Fibroblast of mammary gland (primary cell): ENCODE measurements around the gene PELO.

Source experiments
- DNase-seq: peaks from one replicate; pipeline ENCODE4 v3.0.0-alpha.2; 2010; ENCODE audit warnings: low read depth
- H3K4me3 ChIP-seq: 2 replicates; pipeline ENCODE4 v1.5.1; 2011; ENCODE audit warnings: low read depth, mild to moderate bottlenecking, low read length, moderate library complexity; ENCODE audit not compliant: control insufficient read depth
- TF ChIP-seq, protein P1 (sequence below): conservative IDR thresholded peaks from 2 replicates; pipeline ENCODE4 v1.5.1; 2011; ENCODE audit warnings: low read depth, low read length, inconsistent platforms; ENCODE audit not compliant: control insufficient read depth, insufficient read depth

The PELO gene

DNA sequence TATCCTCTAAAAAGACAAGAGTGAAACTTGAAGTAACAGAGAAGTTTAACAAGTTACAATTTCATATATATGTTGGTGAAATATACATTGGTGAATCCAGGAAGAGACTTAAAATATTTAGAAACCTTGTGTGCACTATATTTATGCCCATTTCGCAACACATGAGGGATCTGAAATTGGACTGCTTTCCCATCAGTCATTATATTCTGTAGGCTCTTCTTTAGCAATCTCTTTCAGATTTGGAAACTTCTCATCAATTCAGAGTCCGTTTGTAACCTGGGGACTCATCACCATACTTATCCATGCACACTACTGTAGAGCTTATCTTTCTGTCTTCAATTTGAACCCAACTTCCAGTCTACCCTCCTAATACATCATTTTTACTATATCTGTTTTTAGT lies 2.1 kb downstream of the PELO start:
- no peak for DNase-seq
- TF ChIP-seq, protein P1, sequence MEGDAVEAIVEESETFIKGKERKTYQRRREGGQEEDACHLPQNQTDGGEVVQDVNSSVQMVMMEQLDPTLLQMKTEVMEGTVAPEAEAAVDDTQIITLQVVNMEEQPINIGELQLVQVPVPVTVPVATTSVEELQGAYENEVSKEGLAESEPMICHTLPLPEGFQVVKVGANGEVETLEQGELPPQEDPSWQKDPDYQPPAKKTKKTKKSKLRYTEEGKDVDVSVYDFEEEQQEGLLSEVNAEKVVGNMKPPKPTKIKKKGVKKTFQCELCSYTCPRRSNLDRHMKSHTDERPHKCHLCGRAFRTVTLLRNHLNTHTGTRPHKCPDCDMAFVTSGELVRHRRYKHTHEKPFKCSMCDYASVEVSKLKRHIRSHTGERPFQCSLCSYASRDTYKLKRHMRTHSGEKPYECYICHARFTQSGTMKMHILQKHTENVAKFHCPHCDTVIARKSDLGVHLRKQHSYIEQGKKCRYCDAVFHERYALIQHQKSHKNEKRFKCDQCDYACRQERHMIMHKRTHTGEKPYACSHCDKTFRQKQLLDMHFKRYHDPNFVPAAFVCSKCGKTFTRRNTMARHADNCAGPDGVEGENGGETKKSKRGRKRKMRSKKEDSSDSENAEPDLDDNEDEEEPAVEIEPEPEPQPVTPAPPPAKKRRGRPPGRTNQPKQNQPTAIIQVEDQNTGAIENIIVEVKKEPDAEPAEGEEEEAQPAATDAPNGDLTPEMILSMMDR, result no peak
- no peak overlapping the region for H3K4me3 ChIP-seq

GRCh38 chr5:52791366-52791765 lies 3.6 kb downstream of the PELO start:
- TF ChIP-seq, protein P1, result no peak
- no peak for DNase-seq
- no peak overlapping the region for H3K4me3 ChIP-seq

DNA sequence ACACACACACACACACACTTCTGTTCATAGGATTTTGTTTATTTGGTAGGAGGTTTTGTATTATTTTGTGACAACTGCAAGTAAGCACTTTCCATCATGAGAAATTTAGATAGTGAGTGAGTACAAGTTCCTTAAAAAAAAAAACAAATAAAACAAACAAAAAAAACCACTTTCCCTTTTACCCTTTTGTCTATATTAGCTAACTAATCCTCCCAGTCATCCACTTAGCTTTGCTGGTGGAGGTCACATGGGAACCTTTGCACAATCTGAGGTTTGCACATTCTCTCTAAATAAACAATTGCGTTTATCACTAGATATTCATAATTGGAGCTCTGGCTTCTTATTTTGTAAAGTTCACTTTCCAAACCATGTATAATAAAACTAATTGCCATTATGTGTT lies 6.8 kb downstream of the PELO start:
- DNase-seq, result peak; percentile 67
- TF ChIP-seq, protein P1, result no peak
- H3K4me3 ChIP-seq, result no peak overlapping the region

- no peak for DNase-seq
- H3K4me3 ChIP-seq, result no peak overlapping the region
- TF ChIP-seq, protein P1, result no peak
Observed at GRCh38 chr5:52796031-52796430, 8.3 kb downstream of the PELO start.

- H3K4me3 ChIP-seq, result no peak overlapping the region
- TF ChIP-seq, protein P1, result no peak
- no peak for DNase-seq
Observed at GRCh38 chr5:52796516-52797103, 8.9 kb downstream of the PELO start.

DNA sequence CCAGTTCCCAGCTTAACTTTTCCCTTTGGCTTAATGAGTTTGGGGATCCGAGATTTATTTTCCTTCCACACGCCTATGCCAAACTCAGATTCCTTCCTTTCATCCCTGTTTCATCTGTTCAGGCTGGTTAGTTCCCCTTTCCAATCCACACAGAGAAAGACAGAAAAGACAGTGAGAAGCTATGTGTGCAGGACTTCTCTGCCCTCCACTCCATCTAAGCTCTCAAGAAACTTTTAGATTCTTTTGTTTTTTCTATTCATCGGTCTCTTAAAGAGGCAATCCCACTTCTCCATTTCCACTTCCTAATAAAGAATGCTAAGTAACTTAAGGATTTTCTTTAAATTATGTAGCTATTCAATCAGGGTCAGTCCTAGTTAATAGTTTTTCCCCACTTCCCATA lies 11.2 kb downstream of the PELO start:
- H3K4me3 ChIP-seq, result peak overlapping the region; percentile 82
- no peak for DNase-seq
- TF ChIP-seq, protein P1, result no peak

DNA sequence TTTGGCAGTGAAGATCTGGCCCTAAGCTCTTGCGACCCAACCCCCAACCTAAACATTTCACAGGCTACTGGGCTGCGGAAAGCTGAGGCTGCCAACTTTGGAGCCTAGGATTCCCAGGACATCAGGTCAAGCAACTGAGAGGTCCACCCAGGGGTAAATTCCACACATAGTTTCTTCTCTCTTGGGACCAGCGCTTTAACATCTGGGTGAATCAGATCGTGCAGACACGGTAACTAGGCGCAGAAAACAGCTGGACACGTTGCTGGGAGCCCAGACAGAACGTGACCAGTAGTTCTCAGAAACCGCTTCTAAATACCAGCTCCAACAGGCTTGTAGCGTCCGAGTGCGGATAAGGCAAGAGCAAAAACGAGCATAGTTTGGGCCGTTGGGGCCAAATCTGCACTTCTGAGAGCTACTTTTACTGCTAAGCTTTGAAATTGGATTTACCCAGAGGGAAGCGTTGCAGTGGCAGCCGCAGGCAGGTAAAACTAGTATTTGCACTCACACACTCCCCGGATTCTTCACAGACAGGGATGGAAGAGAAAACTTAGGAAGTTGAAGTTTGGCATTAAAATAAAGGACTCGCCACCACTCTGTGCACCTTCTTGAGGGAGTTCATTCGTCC lies 11.8 kb downstream of the PELO start:
- TF ChIP-seq, protein P1, result no peak
- DNase-seq, result peak; percentile 87
- H3K4me3 ChIP-seq, result peak overlapping the region; percentile 82
